Right lobe of liver (tissue), 4 donors: Measurements from ENCODE around the gene EEIG1.

Source experiments
- POLR2A ChIP-seq: fragments of 450-650 bp; IDR thresholded peaks from one replicate; pipeline ENCODE4 v1.6.1; 2017; ENCODE audit warnings: antibody characterized with exemption, mild to moderate bottlenecking
- TF ChIP-seq, protein P1 (sequence below), 4 donors: fragments of 200-600 bp in 3 of 4; fragments of 450-650 bp in 1 of 4; IDR thresholded peaks; one replicate each; pipeline versions ENCODE4 v1.5.1 to v1.8.0; 2016 to 2022; ENCODE audit warnings: antibody characterized with exemption in 4 of 4, mild to moderate bottlenecking in 2 of 4
- donor health status: DM: no; HTN: no; CAD: no.
- donor health status: DM: no; HTN: no; CAD: no.
- donor health status: DM: no; HTN: yes; CAD: no.

GRCh38 chr9:128015696-128016095 is 34.9 kb upstream of the EEIG1 start:
- TF ChIP-seq, protein P1, sequence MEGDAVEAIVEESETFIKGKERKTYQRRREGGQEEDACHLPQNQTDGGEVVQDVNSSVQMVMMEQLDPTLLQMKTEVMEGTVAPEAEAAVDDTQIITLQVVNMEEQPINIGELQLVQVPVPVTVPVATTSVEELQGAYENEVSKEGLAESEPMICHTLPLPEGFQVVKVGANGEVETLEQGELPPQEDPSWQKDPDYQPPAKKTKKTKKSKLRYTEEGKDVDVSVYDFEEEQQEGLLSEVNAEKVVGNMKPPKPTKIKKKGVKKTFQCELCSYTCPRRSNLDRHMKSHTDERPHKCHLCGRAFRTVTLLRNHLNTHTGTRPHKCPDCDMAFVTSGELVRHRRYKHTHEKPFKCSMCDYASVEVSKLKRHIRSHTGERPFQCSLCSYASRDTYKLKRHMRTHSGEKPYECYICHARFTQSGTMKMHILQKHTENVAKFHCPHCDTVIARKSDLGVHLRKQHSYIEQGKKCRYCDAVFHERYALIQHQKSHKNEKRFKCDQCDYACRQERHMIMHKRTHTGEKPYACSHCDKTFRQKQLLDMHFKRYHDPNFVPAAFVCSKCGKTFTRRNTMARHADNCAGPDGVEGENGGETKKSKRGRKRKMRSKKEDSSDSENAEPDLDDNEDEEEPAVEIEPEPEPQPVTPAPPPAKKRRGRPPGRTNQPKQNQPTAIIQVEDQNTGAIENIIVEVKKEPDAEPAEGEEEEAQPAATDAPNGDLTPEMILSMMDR (IDR thresholded peaks at IDR 0.05) = no peak
- no peak for TF ChIP-seq POLR2A
